ENCODE results near the gene ARHGAP26. TPM values are rescaled to one million over a fixed set of nuclear protein-coding genes. Genes with fewer than 3 reads are reported as not detected.

The ARHGAP26 gene
- total RNA-seq, 4 donors from 2014 or later, result 11.1 to 36.1 (median 21.8) TPM

DNA sequence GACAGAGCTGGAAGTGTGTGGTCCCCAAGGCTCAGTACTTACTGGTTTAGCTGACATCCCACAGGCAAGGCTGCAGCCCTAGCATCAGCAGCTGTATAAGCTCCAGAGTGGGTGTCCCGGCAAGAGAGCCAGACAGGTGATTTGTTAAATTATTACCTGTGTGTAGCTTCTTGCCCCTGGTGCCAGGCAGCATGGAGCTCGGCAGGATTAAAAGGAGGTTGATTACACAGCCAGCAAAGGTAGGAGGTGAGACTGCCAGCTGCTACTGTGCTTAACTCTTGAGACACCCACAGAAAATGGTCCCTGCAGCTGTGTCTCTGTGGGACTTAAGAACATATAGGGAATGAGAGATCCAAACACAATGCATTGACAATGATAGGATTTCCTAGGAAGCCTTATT lies 54.2 kb downstream of the ARHGAP26 start:
- Histone ChIP-seq H3K36me3 (no peaks in the 10 kb centered on the region), H3K27me3 (no peaks in the 10 kb centered on the region), H3K4me3 (no peak overlapping the region), H3K4me1 (peaks cover 52% of the 10 kb centered on the region), H3K27ac (no peak overlapping the region), H3K9me3 (no peaks in the 10 kb centered on the region)
- WGBS, result 62% methylated on average over 2 of the region's 2 CpGs
- DNase-seq (ENCODE audit: low spot score in 2 of 2), result no peak
- TF ChIP-seq POLR2A (IDR thresholded peaks at IDR 0.05) (no peak), POLR2AphosphoS5 (IDR thresholded peaks at IDR 0.05) (no peak), EP300 (IDR thresholded peaks at IDR 0.05) (no peak)
- TF ChIP-seq, protein P1, sequence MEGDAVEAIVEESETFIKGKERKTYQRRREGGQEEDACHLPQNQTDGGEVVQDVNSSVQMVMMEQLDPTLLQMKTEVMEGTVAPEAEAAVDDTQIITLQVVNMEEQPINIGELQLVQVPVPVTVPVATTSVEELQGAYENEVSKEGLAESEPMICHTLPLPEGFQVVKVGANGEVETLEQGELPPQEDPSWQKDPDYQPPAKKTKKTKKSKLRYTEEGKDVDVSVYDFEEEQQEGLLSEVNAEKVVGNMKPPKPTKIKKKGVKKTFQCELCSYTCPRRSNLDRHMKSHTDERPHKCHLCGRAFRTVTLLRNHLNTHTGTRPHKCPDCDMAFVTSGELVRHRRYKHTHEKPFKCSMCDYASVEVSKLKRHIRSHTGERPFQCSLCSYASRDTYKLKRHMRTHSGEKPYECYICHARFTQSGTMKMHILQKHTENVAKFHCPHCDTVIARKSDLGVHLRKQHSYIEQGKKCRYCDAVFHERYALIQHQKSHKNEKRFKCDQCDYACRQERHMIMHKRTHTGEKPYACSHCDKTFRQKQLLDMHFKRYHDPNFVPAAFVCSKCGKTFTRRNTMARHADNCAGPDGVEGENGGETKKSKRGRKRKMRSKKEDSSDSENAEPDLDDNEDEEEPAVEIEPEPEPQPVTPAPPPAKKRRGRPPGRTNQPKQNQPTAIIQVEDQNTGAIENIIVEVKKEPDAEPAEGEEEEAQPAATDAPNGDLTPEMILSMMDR (IDR thresholded peaks at IDR 0.05), result no peak

DNA sequence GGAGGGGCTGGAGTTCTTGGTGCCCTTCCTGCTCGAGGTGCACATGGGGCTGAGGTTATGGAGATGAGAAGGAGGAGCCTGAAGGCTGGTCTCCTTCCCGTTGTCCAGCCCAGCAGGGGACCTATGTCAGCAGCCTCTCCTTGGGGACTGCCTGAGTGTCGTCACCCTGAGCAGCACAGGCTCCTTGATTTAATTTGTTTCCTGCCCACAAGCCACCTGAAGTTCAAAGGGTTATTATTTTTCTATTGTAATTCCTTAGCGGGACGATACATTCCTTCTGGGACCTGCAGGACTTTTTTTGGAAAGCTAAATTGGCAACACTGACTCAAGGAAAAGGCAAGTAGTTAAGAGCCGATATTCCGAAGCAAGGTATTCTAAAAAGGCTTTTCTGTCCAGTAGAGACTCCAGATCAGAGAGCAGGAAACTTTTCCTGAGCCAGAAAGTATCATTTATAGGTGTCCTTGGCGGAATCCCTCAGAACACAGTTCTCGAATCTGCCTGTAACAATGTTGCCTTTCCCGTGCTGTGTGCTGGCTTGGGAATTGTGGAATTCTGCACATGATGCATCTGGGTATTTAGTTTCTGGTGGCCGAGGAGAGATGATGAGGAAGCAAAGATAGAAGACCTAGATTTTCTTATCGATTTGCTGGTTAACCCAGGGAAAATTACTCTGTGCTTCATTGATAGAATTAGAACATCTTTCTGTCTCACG lies 55.4 kb downstream of the ARHGAP26 start:
- TF ChIP-seq POLR2AphosphoS5 (IDR thresholded peaks at IDR 0.05) (no peak), EP300 (IDR thresholded peaks at IDR 0.05) (no peak), POLR2A (IDR thresholded peaks at IDR 0.05) (no peak)
- TF ChIP-seq, protein P1 (IDR thresholded peaks at IDR 0.05), result no peak
- WGBS, result 51% methylated on average over 13 of the region's 13 CpGs
- no peaks in the 10 kb centered on the region for H3K36me3 ChIP-seq
- no peak overlapping the region for H3K27ac ChIP-seq
- no peak for DNase-seq (ENCODE audit: low spot score in 2 of 2)
- H3K4me3 ChIP-seq, result no peak overlapping the region
- H3K4me1 ChIP-seq, result peaks cover 48% of the 10 kb centered on the region
- H3K27me3 ChIP-seq, result no peaks in the 10 kb centered on the region
- no peaks in the 10 kb centered on the region for H3K9me3 ChIP-seq

DNA sequence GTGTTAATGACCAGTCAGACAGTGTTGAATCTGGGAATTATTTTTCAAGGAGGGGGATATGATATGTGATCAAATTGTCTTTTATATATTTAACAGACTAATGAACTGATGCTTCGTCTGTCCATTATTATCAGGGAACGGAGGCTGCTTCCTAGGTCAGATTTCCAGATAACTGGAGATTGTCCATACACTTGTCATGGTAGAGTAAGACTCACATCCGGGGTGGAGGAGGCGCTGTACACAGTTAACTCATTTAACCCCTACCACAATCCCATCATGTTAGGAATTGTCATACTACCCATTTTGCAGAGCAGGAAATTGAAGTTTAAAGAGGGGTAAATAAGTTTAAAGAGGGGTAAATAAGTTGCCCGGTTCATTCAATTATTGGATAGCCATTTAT lies 55.9 kb downstream of the ARHGAP26 start:
- TF ChIP-seq EP300 (IDR thresholded peaks at IDR 0.05), result no peak
- TF ChIP-seq, protein P1 (IDR thresholded peaks at IDR 0.05), result no peak
- TF ChIP-seq POLR2A (IDR thresholded peaks at IDR 0.05), result no peak
- TF ChIP-seq POLR2AphosphoS5 (IDR thresholded peaks at IDR 0.05), result no peak
- 81% methylated on average over 5 of the region's 5 CpGs for WGBS
- Histone ChIP-seq H3K27ac (no peak overlapping the region), H3K36me3 (no peaks in the 10 kb centered on the region), H3K4me1 (peaks cover 48% of the 10 kb centered on the region), H3K9me3 (no peaks in the 10 kb centered on the region), H3K27me3 (no peaks in the 10 kb centered on the region), H3K4me3 (no peak overlapping the region)
- no peak for DNase-seq (ENCODE audit: low spot score in 2 of 2)

DNA sequence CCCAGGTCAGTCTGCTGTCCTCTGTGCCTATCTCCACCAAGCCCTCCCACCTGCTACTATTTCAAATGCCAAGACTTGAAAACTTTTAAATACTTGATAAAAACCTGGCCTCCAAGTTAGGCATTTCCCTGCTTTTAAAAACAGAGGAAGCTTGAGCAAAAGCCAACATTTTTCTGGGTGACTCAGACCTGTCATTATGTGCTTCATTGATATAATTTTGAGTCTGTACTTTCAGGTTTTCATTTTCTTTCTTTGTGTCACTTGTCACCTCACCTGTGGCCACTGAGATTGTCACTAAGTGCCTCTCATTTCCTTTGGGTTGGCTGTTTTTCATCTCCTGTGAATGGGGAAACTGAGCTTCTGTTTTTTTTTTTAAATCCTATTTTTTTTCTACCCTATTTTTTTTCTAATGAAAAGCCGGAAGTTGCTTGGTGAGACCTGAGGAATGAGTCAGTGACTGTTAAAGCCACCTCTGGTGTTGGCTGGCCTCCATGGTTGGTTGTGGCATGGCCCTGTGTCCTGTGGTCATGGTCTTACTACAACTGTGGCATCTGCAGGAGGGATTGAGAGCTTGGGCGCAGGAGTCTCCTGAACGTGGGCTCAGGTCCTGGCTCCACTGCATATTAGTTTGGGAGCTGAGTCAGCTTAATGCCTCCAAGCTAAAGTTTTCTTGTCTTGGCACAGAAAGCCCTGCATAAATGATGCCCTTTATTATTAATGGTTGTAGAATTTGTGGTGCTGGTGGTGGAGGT lies 56.7 kb downstream of the ARHGAP26 start:
- DNase-seq (ENCODE audit: low spot score in 2 of 2), result no peak
- Histone ChIP-seq H3K36me3 (no peaks in the 10 kb centered on the region), H3K4me1 (peaks cover 45% of the 10 kb centered on the region), H3K9me3 (no peaks in the 10 kb centered on the region), H3K27me3 (no peaks in the 10 kb centered on the region), H3K4me3 (no peak overlapping the region), H3K27ac (no peak overlapping the region)
- 49% methylated on average over 3 of the region's 3 CpGs for WGBS
- TF ChIP-seq, protein P1 (IDR thresholded peaks at IDR 0.05), result no peak
- TF ChIP-seq POLR2AphosphoS5 (IDR thresholded peaks at IDR 0.05) (no peak), POLR2A (IDR thresholded peaks at IDR 0.05) (no peak), EP300 (IDR thresholded peaks at IDR 0.05) (no peak)

DNA sequence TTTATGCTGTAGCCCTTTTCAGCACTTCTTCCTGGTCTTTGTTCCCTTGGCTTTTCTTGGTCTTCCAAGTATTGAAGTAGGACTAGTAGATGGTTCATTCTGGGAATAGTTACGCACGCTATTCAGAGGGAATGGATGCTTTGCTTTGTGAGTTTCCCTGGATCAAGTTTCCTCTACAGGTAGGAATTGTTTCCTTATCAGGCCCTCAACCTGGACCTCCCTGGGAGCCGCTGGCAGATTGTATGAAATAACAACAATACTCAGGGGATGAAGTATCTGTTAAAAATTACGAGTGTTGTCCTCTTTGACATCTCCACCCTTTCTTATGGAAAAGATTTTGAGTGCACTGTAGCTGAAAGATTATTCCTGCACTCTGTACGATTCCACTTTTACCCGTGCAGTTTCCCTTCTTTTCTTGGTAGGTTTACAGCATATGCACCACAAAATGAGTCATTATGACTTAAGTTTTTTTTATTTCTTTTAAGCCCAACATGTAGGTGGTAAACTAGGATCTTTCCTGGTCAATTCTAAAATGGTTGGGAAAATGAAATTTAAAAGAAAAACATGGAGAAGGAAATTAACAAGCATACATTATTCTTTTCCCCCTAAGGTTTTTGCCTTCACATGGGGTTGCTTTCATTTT lies 57.9 kb downstream of the ARHGAP26 start:
- DNase-seq (ENCODE audit: low spot score in 2 of 2), result no peak
- H3K4me3 ChIP-seq, result no peak overlapping the region
- H3K36me3 ChIP-seq, result no peaks in the 10 kb centered on the region
- WGBS, result 92% methylated on average over 6 of the region's 6 CpGs
- H3K27me3 ChIP-seq, result no peaks in the 10 kb centered on the region
- H3K9me3 ChIP-seq, result no peaks in the 10 kb centered on the region
- TF ChIP-seq, protein P1 (IDR thresholded peaks at IDR 0.05), result no peak
- TF ChIP-seq EP300 (IDR thresholded peaks at IDR 0.05) (no peak), POLR2AphosphoS5 (IDR thresholded peaks at IDR 0.05) (no peak), POLR2A (IDR thresholded peaks at IDR 0.05) (no peak)
- peaks cover 42% of the 10 kb centered on the region for H3K4me1 ChIP-seq
- no peak overlapping the region for H3K27ac ChIP-seq
